ENCODE measurements around the gene MMP14. TPM values are rescaled to one million over a fixed set of nuclear protein-coding genes. Genes with fewer than 3 reads are reported as not detected.

The MMP14 gene
- total RNA-seq, 1 experiment from 2014 or later: 17.8 TPM

GRCh38 chr14:22854963-22855724 is 18.8 kb downstream of the MMP14 start:
- Histone ChIP-seq H3K9ac (ENCODE audit: low read length) (no peak overlapping the region), H3K4me1 (ENCODE audit: control insufficient read depth in 1 of 2, insufficient read depth in 2 of 2, low read length in 2 of 2) (peaks cover 3 to 19% of the 10 kb centered on the region in 2 experiments; a peak in 2 of 4 replicates), H3K4me3 (replicated peaks in 1 of 2; ENCODE audit: low read depth in 1 of 2, low read length in 2 of 2) (no peak overlapping the region), H3K9me2 (ENCODE audit: insufficient read depth) (no peaks in the 10 kb centered on the region), H3K27me3 (ENCODE audit: insufficient read depth, low read length) (no peaks in the 10 kb centered on the region), H3K27ac (ENCODE audit: low read depth, low read length) (no peak overlapping the region), H3K9me3 (ENCODE audit: control insufficient read depth in 1 of 2, insufficient read depth in 1 of 2, low read depth in 1 of 2, low read length in 2 of 2) (no peaks in the 10 kb centered on the region), H3K79me2 (ENCODE audit: insufficient read depth, low read length) (no peaks in the 10 kb centered on the region), H3K36me3 (ENCODE audit: control insufficient read depth in 1 of 2, insufficient read depth in 2 of 2, low read length in 2 of 2) (no peaks in the 10 kb centered on the region), H3K4me2 (ENCODE audit: low read length) (no peak overlapping the region), H2AFZ (ENCODE audit: low read depth, low read length, poor library complexity, severe bottlenecking) (no peak overlapping the region), H4K20me1 (ENCODE audit: insufficient read depth) (no peaks in the 10 kb centered on the region)
- no peak for ATAC-seq
- DNase-seq (ENCODE audit: low read depth, low spot score): no peak
- intact Hi-C loops (cut with micrococcal nuclease): no loop called here
- TF ChIP-seq CTCF (IDR thresholded peaks at IDR 0.05 in 2 of 3, conservative IDR thresholded peaks at IDR 0.05 in 1 of 3; ENCODE audit: borderline replicate concordance in 1 of 3, insufficient read depth in 1 of 3, low read depth in 2 of 3, low read length in 2 of 3) (no peak), CBX3 (IDR thresholded peaks at IDR 0.05; ENCODE audit: low read depth) (no peak), YY1 (IDR thresholded peaks at IDR 0.05; ENCODE audit: extremely low read depth, insufficient replicate concordance, low read depth, low read length) (no peak), EGR1 (IDR thresholded peaks at IDR 0.05; ENCODE audit: low read depth) (no peak), SIN3A (IDR thresholded peaks at IDR 0.05; ENCODE audit: low read depth) (no peak), ZNF274 (IDR thresholded peaks at IDR 0.05; ENCODE audit: low read depth, low read length) (no peak), FOSL1 (IDR thresholded peaks at IDR 0.05; ENCODE audit: low read depth) (no peak), REST (IDR thresholded peaks at IDR 0.05; ENCODE audit: low read depth) (no peak), POLR2A (IDR thresholded peaks at IDR 0.05; ENCODE audit: borderline replicate concordance, extremely low read depth, insufficient read depth, insufficient read length) (no peak), ATF3 (IDR thresholded peaks at IDR 0.05) (no peak), ZBTB33 (IDR thresholded peaks at IDR 0.05; ENCODE audit: extremely low read depth, insufficient replicate concordance, low read length) (no peak), SP1 (IDR thresholded peaks at IDR 0.05; ENCODE audit: low read depth) (no peak), TCF7L2 (IDR thresholded peaks at IDR 0.05; ENCODE audit: borderline replicate concordance, extremely low read depth, insufficient read depth, insufficient read length) (no peak), SRF (IDR thresholded peaks at IDR 0.05; ENCODE audit: low read depth) (no peak), CEBPB (IDR thresholded peaks at IDR 0.05; ENCODE audit: low read depth) (no peak), JUND (IDR thresholded peaks at IDR 0.05) (no peak), ZFX (IDR thresholded peaks at IDR 0.05) (no peak), MAX (IDR thresholded peaks at IDR 0.05) (no peak)
- no TSS peak for BruUV-seq (replicated peaks)
- CTCF ChIA-PET: interaction anchor here (0.6 to 5.6 kb wide), 13 partner anchors 10 to 306 kb away, joined by 3 to 41 read pairs (median 4); partner anchors contain the start of gene LRP10
- RAD21 ChIA-PET (ENCODE audit: low non-redundant PET in 1 of 2, low total read pairs in 2 of 2, uncharacterized antibody in 2 of 2, unreplicated experiment in 2 of 2): no interaction called here
- POLR2A ChIA-PET: interaction anchor here (0.7 kb wide), 1 partner anchor 89 kb away, joined by 4 read pairs; the partner anchor contains the start of gene OXA1L
